Endometrial microvascular endothelial cells (primary cell): Measurements from ENCODE around the gene ARHGEF10L. TPM values are rescaled to one million over a fixed set of nuclear protein-coding genes. Genes with fewer than 3 reads are reported as not detected.

ENCODE experiments used
- in situ Hi-C: cut with HindIII; loops from 2 replicates; pipeline ENCODE4 v1.10.0; 2017; ENCODE audit warnings: low sequenced_read_pairs, low pct_unique_long_range_greater_than_20kb; ENCODE audit errors: inconsistent ontology term
- total RNA-seq: library from RNA; depleted of rRNA; stranded (reverse); fragments of >200 nt; gene quantifications from one replicate; pipeline ENCODE4 v1.2.3, GENCODE V29; 2015; ENCODE audit errors: inconsistent ontology term

Gene ARHGEF10L
- total RNA-seq, 1 donor from 2014 or later = 6.1 TPM

- in situ Hi-C loops = no loop called here
Measured at GRCh38 chr1:17598251-17598650, 58.8 kb downstream of the ARHGEF10L start.

DNA sequence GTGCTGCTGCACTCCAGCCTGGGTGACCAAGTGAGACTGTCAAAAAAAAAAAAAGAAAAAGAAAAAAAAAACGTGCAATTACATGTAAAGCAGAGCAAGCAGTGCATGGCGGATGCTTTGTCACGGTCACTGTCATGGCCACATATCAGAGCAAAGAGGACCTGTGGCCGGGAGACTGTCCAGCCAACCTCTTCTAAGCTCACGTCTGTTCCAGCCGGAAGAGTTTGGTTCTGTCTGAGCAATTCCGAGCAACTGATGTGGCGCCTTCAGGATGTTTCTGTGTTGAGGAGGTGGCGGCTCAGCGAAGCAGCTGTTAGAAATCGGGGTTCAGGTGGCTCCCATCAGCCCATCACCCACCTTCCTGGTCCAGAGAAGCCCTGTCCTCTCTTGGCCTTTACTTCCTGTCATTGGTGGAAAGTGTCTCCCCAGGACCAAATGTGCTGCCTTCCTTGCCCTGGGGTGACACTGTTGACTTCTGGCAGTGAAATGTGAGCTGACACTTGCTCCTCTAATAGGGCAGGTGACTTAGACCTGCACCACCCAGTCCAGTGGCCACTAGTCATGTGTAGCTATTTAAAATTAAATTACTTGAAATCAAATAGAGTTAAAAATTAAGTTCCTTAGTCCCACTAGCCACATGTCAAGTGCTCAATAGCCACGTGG is 59.9 kb downstream of the ARHGEF10L start:
- in situ Hi-C loops = no loop called here

DNA sequence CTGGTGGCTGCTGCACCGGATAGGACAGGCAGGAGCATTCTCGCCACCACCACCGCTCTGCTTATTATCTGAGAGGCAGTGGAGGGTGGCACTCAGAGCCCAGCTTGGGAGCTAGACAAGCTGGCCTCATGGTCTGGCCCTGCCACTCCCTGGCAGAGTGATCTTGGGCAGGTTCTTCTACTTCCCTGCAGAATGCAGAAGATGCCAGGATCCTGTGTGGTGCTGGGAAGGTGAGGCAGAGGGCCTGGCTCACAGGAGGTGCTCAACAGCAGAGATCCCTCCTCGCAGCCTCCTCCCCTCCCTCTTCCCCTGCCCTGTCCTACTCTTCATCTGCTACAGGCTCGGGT is 60.4 kb downstream of the ARHGEF10L start:
- in situ Hi-C loops = no loop called here

DNA sequence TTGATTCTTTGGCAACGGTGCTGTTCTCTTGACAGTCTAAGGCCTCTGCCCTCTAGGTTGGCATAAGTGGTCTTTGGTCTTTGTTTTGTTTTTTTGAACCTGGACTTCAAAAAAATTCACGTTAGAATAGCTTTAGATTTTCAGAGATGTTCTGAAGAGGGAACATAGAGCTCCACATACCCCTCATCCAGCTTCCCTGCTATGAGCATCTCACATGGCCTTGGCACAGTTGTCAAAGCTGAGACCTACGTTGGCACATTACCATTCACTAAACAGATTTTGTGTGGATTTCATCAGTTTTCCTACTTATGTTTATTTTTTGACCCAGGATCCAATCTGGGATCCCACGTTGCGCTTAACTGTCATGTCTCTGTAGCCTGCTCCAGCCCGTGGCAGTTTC is 60.8 kb downstream of the ARHGEF10L start:
- in situ Hi-C loops = no loop called here

- in situ Hi-C loops = no loop called here
Measured at GRCh38 chr1:17601643-17602382, 62.3 kb downstream of the ARHGEF10L start.

DNA sequence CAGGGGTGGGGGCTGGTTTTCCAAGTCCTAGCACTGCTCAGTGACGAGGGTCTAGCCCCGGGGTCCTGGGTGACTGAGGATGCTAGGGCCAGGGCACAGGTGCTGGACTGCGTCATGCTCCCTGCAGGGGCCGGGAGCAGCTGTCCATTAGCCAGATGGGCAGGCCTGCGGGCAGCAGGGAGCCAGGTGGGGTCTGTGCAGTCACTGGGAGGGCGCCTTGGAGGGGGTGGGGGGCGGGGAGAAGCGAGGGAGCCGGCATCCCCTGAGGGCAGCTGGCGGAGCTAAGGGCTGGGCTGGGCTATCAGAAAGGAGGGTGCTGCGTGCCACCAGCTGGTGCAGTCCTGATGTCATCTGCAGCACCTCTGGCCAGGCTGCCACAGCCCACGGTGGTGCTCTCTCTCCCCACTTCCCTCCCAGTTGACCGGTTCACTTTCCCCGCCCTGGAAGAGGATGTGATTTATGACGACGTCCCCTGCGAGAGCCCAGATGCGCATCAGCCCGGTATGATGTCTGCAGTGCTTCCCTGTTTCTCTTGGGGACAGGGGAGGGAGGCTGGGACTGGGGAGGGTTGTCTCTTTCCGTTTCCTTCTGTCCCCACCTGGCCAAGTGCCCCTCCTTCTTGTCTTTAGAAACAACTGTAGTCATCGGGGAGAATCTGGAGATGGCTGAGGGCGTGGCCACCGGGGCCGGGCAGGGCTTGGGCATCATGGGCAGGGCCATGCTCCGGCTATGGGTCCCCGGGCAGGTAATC is 63.8 kb downstream of the ARHGEF10L start:
- in situ Hi-C loops = no loop called here

DNA sequence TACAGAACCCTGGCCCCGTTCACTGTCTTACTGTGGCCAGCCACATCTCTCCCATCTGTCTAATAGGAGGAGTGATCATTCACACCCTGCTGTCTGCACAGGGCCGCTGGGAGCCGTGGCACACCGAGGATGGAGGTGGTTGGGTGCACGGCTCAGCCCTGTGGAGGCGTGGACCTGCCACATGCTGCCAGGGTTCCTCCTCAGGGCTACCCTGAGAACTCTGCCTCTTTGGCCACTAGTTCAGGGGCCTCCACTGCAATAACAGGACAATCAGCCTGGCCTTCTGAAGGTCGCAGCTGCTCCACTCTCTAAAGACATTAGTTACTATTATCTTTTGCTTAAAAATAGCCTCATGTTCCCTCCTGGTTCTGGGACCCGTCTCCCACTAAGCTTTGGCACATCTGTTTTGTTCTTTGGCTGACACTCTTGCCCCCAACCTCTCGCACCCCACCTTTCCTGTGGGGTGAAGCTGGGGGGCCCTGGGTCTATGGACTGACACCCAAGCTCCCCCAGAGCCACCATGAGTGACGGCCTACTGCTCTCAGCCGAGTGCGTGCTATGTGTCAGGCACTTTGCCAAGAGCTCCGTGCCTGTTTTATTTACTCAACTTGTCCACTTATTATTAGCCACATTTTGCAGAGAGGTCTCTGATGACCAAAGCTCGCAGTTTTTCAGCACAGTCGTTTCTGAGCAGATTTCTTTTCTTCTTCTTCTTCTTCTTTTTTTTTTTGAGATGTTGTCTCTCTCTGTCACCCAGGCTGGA is 66.3 kb downstream of the ARHGEF10L start:
- in situ Hi-C loops = no loop called here

DNA sequence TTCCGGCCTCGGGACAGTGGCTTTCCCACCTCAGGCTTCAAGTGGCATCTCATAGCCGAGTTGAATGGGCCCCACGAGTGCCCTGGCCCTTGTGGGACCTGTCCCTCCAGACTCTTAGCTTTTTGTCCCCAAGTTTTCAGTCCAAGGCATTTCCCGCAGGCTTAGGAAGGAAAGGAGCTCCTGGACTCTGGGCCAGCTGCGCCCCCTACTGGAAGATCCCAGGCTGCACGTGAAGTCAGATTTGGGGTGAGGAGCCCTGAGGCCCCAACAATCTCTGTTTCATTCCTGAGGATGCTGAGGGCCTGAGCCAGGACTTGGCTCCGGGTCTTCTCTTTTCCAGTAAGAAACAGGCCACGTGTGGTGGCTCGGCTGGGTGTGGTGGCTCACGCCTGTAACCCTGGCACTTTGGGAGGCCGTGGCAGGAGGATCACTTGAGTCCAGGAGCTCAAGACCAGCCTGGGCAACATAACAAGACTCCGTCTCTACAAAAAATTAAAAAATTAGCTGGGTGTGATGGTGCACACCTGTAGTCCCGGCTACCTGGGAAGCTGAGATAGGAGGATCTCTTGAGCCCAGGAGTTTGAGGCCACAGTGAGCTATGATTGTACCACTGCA is 67.4 kb downstream of the ARHGEF10L start:
- in situ Hi-C loops = no loop called here

- in situ Hi-C loops = no loop called here
Measured at GRCh38 chr1:17607644-17608581, 68.4 kb downstream of the ARHGEF10L start.

GRCh38 chr1:17609529-17609928 is 70.0 kb downstream of the ARHGEF10L start:
- in situ Hi-C loops = no loop called here

DNA sequence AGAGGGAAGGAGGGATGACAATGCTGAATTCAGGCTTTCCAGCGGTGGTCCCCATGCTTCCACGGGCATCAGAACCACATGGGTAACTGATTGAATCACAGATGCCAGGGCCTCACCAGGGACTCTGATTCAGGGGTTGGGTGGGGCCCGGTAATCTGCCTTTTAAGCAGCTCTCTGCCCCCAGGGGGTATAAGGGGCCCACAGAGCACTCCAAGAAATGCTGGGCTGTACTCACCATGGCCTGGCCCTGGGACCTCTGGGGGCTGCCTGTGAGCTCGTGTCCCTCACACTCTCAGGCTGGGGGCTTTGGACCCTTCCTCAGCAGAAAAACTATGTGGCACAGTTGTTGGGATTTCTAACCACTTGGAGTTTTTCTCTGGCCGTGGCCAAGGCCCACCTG is 70.6 kb downstream of the ARHGEF10L start:
- in situ Hi-C loops = no loop called here

DNA sequence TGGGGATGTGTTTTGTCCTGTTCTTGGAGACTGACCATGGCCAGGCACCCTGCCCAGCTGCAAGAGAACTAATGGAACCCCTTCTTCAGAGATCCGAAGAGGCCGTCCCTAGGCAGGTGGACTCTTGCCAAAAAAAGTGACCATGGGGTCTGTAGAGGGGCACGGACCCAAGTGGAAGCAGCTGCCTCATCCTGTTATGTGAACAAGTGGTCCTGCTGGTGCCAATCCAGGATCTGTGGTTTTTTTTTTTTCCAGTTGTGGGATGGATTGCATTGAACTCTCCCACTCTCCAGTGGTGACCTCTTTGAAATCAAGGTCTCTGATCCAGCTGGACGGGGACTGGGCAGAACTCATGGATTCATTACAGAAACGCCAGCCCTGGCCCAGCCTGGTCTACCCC is 71.2 kb downstream of the ARHGEF10L start:
- in situ Hi-C loops = no loop called here

DNA sequence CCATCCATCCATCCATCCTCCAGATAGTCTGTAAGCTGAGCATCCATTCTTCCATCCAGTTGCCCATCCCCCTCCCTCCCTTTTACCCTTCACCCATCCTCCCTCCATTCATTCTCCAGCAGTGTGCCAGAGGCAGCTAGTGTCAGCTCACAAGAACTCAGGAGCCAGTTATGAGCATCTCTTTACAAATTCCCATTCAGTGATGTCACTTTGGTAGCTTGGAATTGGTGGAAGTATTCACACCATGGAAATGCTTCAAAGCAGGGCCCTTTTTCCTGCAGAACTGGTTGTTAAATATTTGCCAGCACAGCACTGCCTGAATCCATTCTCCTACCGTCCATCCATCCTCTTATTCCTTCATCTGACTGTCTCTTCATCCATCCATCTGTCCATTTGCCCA is 72.5 kb downstream of the ARHGEF10L start:
- in situ Hi-C loops = no loop called here

DNA sequence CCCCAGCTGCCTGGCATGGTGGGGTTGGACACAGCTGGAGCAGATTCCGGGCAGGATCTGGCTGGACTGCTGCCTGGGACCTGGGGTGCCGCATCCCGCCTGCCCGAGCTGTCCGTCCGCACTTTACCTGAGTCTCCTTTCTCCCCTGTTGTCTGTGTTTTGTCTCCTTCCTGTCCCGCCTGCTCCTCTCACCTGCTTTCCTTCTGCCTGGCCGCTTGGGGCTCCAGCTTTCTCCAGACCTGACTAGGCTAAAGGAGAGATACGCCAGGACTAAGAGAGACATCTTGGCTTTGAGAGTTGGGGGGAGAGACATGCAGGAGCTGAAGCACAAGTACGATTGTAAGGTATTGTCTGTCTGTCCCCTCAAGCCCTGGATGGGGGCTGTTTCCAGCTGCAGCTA is 73.3 kb downstream of the ARHGEF10L start:
- in situ Hi-C loops = no loop called here

DNA sequence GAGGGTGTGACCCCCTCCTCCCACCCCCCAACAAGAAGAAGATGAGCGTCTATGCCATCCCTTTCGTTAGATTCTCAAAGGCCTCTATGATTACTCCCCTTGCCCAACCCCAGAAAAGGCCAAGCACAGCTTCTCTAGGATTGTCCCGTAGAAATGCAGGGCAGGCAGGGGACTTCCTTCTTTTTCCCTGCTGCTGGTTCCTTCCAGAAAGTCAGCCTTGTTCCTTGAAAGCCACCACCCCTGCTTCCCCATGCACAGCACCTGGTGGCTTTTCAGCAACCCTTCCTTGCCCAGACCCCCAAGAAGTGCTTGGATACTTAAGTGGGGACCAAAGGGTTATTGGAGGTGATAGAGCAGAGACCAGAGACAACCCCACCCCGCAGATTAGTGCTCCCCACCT is 75.1 kb downstream of the ARHGEF10L start:
- in situ Hi-C loops = no loop called here

GRCh38 chr1:17615157-17615556 is 75.7 kb downstream of the ARHGEF10L start:
- in situ Hi-C loops = no loop called here

- in situ Hi-C loops = no loop called here
Measured at GRCh38 chr1:17615959-17616358, 76.5 kb downstream of the ARHGEF10L start.

DNA sequence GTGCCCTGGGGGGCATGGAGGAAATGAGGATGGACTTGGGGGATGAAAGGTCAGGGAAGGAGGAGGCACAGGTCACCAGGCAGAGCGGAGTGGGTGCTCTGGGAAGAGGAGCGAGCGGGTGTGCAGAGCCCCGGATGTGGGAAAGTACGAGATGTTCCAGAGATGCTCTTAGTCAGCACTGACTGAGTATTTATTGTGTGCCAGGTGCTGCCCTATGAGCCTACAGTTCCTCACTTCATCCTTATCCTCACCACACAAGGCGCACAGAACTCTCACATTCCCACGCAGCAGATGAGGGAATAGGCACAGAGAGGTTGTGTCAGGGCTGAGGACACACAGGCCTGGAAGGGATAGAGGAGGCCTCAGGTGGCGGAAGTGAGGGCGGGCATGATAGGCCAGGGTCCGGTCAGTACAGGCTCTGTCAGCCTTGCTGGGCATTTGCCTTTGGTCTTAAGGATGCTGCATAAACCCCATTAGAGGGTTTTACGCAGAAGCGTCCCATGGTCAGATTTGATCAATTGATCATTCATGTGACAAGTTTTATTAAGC is 77.3 kb downstream of the ARHGEF10L start:
- in situ Hi-C loops = no loop called here
